ENCODE results near the gene STK32B. TPM values are rescaled to one million over a fixed set of nuclear protein-coding genes. Genes with fewer than 3 reads are reported as not detected.

The STK32B gene
- total RNA-seq, 1 experiment from 2014 or later, result 15.1 TPM

DNA sequence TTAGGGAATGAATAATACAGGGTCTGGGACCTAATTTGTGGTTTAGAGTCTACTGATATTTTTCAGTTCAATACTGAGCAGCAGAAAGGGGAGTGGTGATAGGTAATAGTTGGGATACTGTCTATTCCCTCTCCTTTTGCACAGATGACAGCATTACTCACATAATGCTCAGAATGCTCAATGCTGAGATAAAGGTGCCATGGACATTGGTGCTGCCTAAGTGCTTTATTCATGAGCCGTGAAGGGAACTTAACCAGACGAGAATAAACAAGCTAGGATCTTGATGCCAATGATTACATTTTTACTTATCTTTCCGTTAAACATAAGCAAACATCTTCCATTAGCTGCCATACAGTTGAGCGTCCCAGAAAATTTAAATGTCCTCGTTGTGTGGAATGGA, 75.6 kb downstream of the STK32B start:
- ChIA-PET CTCF (no interaction called here), POLR2A (ENCODE audit: low non-redundant PET) (no interaction called here)
- H3K4me3 ChIP-seq (ENCODE audit: low read depth, low read length, poor library complexity, severe bottlenecking), result no peak overlapping the region
- no peaks in the 10 kb centered on the region for H3K36me3 ChIP-seq (ENCODE audit: insufficient read depth, low read length, poor library complexity, severe bottlenecking)
- intact Hi-C loops (cut with micrococcal nuclease; ENCODE audit: unreplicated experiment), result no loop called here
- no peaks in the 10 kb centered on the region for H3K4me1 ChIP-seq (ENCODE audit: insufficient read depth, low read length, poor library complexity, severe bottlenecking)
- TF ChIP-seq, protein P1, sequence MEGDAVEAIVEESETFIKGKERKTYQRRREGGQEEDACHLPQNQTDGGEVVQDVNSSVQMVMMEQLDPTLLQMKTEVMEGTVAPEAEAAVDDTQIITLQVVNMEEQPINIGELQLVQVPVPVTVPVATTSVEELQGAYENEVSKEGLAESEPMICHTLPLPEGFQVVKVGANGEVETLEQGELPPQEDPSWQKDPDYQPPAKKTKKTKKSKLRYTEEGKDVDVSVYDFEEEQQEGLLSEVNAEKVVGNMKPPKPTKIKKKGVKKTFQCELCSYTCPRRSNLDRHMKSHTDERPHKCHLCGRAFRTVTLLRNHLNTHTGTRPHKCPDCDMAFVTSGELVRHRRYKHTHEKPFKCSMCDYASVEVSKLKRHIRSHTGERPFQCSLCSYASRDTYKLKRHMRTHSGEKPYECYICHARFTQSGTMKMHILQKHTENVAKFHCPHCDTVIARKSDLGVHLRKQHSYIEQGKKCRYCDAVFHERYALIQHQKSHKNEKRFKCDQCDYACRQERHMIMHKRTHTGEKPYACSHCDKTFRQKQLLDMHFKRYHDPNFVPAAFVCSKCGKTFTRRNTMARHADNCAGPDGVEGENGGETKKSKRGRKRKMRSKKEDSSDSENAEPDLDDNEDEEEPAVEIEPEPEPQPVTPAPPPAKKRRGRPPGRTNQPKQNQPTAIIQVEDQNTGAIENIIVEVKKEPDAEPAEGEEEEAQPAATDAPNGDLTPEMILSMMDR (conservative IDR thresholded peaks at IDR 0.05; ENCODE audit: low read depth, low read length), result no peak
- no peak for TF ChIP-seq EZH2 (IDR thresholded peaks at IDR 0.05; ENCODE audit: borderline replicate concordance, low read depth, low read length, poor library complexity, severe bottlenecking)
- no peaks in the 10 kb centered on the region for H3K9me3 ChIP-seq (ENCODE audit: low read depth, low read length, poor library complexity, severe bottlenecking)
- no peaks in the 10 kb centered on the region for H3K27me3 ChIP-seq (replicated peaks; ENCODE audit: insufficient read depth, low read depth, low read length, poor library complexity)
- BruUV-seq (replicated peaks), result no TSS peak
- DNase-seq (ENCODE audit: low spot score), result no peak
- H3K27ac ChIP-seq (ENCODE audit: low read depth, low read length, poor library complexity, severe bottlenecking), result no peak overlapping the region

DNA sequence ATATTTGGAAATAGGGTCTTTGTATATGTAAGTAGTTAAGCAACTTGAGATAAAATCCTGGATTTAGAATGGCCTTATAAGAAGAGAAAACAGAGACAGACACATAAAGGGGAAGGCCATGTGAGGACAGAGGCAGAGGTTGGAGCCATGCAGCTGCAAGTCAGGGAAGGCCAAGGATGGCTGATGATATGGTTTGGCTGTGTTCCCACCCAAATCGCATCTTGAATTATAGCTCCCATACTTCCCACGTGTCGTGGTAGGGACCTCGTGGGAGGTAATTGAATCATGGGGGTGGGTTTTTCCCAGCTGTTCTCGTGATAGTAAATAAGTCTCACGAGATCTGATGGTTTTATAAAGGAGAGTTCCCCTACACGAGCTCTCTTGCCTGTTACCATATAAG, 76.3 kb downstream of the STK32B start:
- CTCF ChIA-PET, result no interaction called here
- intact Hi-C loops (cut with micrococcal nuclease; ENCODE audit: unreplicated experiment), result no loop called here

DNA sequence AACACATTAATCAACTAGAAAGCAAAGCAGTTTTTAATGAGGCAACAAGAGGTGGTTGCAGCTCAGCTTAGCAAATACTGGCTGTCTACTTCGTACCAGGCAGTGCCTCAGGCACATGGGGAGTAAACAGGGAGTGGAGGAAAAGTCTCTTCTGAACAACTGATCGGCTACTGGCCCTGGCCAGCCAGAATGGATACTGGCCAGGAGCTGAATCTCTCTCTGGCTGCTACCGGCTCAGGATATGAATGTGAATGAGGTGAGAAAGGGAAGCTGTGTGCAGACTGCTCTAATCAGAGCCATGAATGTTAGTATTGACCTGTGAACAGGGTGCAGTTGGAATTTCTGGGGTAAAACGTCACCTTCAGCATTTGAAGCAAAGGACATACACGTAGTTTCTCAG, 77.3 kb downstream of the STK32B start:
- no TSS peak for BruUV-seq (replicated peaks)
- TF ChIP-seq, protein P1 (conservative IDR thresholded peaks at IDR 0.05; ENCODE audit: low read depth, low read length), result no peak
- no peak for TF ChIP-seq EZH2 (IDR thresholded peaks at IDR 0.05; ENCODE audit: borderline replicate concordance, low read depth, low read length, poor library complexity, severe bottlenecking)
- Histone ChIP-seq H3K27me3 (replicated peaks; ENCODE audit: insufficient read depth, low read depth, low read length, poor library complexity) (no peaks in the 10 kb centered on the region), H3K36me3 (ENCODE audit: insufficient read depth, low read length, poor library complexity, severe bottlenecking) (no peaks in the 10 kb centered on the region), H3K27ac (ENCODE audit: low read depth, low read length, poor library complexity, severe bottlenecking) (no peak overlapping the region), H3K4me3 (ENCODE audit: low read depth, low read length, poor library complexity, severe bottlenecking) (no peak overlapping the region), H3K4me1 (ENCODE audit: insufficient read depth, low read length, poor library complexity, severe bottlenecking) (no peaks in the 10 kb centered on the region), H3K9me3 (ENCODE audit: low read depth, low read length, poor library complexity, severe bottlenecking) (no peaks in the 10 kb centered on the region)
- no peak for DNase-seq (ENCODE audit: low spot score)
- ChIA-PET POLR2A (ENCODE audit: low non-redundant PET) (interaction anchor here (0.7 kb wide), 1 partner anchor 540 kb away, joined by 3 read pairs; no protein-coding TSS in a partner anchor), CTCF (no interaction called here)
- intact Hi-C loops (cut with micrococcal nuclease; ENCODE audit: unreplicated experiment), result no loop called here

More for the DNA sequence above, 76.3 kb downstream of the STK32B start:
- H3K4me1 ChIP-seq (ENCODE audit: insufficient read depth, low read length, poor library complexity, severe bottlenecking), result no peaks in the 10 kb centered on the region
- no peaks in the 10 kb centered on the region for H3K36me3 ChIP-seq (ENCODE audit: insufficient read depth, low read length, poor library complexity, severe bottlenecking)
- H3K9me3 ChIP-seq (ENCODE audit: low read depth, low read length, poor library complexity, severe bottlenecking), result no peaks in the 10 kb centered on the region
- no peak overlapping the region for H3K4me3 ChIP-seq (ENCODE audit: low read depth, low read length, poor library complexity, severe bottlenecking)
- BruUV-seq (replicated peaks), result no TSS peak
- no peak overlapping the region for H3K27ac ChIP-seq (ENCODE audit: low read depth, low read length, poor library complexity, severe bottlenecking)
- DNase-seq (ENCODE audit: low spot score), result no peak
- no peaks in the 10 kb centered on the region for H3K27me3 ChIP-seq (replicated peaks; ENCODE audit: insufficient read depth, low read depth, low read length, poor library complexity)
- POLR2A ChIA-PET (ENCODE audit: low non-redundant PET), result no interaction called here
- no peak for TF ChIP-seq EZH2 (IDR thresholded peaks at IDR 0.05; ENCODE audit: borderline replicate concordance, low read depth, low read length, poor library complexity, severe bottlenecking)
- TF ChIP-seq, protein P1 (conservative IDR thresholded peaks at IDR 0.05; ENCODE audit: low read depth, low read length), result no peak

Data from A673 (cell line).